Endometrial microvascular endothelial cells (primary cell): ENCODE results near the gene EFNB1. TPM values are rescaled to one million over a fixed set of nuclear protein-coding genes. Genes with fewer than 3 reads are reported as not detected.

Experiments used
- in situ Hi-C: cut with HindIII; loops from 2 replicates; pipeline ENCODE4 v1.10.0; 2017; ENCODE audit warnings: low sequenced_read_pairs, low pct_unique_long_range_greater_than_20kb; ENCODE audit errors: inconsistent ontology term
- total RNA-seq: library from RNA; depleted of rRNA; stranded (reverse); fragments of >200 nt; gene quantifications from one replicate; pipeline ENCODE4 v1.2.3, GENCODE V29; 2015; ENCODE audit errors: inconsistent ontology term

Gene EFNB1
- total RNA-seq, 1 donor from 2014 or later: 123 TPM

DNA sequence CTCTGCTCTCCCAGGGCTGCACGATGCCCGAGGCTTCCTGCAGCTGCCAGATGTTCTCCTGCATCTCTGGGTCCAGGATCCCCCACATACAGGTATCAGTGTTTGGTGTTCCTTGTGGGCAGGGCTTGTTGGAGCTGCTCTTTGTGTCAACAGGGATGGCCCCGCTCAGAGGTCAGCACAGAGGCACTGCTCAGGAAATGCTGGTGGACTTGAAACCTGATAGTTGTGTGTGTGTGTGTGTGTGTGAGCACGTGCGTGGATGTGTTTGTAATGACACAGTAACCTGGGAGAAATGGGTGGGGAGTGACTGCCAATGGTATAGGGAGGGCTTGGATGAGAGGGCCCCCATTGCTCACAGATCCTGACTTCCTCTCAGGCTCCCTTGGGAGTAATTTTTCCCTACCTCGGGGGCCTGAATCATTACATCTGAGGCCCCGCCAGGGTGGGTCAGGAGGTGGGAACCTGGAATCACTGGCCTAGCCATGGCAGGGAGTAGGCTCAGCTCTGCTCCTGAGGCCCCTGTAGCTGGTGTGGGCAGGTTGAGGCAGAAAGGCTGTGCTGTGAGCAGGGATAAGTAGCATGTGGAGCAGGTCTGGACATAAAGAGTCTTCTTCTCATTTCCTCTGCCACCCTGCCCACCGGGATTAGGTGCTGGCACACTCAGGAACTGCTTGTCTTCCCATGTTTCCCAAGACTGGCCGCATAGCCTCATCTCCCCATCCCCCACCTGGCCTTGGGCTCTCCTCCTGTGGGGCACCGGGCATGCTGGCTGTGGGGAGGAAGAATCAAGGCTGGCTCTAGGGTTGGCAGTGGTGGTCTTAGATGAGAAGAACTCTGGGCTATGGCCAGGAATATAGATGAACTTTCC lies 2.5 kb upstream of the EFNB1 start:
- in situ Hi-C loops: no loop called here

DNA sequence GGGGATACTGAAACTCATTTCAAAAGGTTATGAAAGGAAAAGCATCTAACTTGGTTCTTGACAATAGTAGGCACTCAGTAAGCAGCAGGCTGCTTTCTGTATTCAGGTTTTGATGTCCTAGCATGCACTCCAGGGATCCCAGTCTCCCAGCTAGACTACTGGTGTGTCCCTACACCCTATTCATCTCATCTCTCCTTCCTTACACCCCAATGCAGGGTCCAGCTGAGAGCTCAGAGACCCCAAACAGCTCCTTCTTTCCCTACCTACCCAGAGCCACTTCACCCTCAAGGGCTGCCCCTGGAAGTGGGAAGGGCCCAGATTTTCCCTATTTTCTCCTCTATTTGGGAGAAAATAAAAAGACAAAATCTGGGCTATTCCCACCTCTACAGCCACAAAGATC lies 1.6 kb upstream of the EFNB1 start:
- in situ Hi-C loops: no loop called here

DNA sequence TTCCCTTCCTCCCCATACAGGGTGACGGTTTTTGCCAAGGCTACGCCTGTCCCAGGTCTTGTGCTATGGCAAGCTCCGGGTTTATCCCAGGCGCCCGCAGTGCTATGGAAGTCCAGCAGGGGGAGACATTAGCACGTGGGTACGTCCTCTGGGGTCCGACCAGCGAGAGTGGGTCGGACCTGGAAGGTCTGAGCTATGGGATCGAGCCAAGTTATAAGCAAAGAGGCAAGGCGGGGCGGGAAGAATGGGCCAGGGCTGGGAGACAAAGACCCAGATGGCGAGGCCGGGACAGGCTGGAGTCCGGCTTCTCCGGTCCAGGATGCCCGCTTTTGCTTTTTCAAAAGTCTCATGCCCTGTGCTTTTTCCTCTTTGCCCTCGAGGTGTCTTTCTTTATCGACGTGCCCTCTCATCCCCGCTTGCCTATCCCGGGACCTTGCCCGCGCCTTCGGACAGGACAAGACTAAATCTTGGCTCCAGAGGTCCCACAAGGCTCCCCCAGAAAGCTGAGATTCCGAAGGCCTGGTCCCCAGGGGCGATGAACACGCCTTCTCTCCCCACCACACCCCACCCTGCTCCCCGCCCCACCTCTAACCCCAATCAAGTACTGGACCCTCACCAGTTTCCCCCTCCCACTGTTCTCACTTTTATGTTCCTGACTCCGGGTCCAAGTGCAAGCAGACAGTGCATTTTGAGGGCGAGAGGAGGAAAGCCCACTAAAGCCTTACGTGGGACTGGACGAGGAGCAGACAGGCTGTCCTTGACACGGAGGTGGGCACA lies 785 bp upstream of the EFNB1 start:
- in situ Hi-C loops: no loop called here

GRCh38 chrX:68829582-68830418 lies 979 bp downstream of the EFNB1 start:
- in situ Hi-C loops: no loop called here

GRCh38 chrX:68830419-68831404 lies 1.9 kb downstream of the EFNB1 start:
- in situ Hi-C loops: no loop called here

GRCh38 chrX:68831405-68832100 lies 2.7 kb downstream of the EFNB1 start:
- in situ Hi-C loops: no loop called here

DNA sequence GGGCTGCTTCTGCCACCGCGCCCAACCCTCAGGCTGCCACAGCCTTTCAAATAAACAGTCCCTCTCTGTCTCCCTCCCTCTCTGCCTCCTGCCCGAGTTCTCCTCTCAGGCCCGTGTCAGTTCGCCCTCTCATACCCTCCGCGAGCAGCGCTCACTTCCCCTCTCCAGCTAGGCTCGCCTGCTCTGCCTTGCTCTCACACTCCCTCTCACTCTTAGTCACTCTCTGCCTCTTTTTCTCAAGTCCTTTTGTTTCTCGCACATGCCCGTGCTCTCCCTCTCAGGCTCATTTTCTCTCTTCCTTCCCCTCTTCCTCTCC lies 3.2 kb downstream of the EFNB1 start:
- in situ Hi-C loops: no loop called here

DNA sequence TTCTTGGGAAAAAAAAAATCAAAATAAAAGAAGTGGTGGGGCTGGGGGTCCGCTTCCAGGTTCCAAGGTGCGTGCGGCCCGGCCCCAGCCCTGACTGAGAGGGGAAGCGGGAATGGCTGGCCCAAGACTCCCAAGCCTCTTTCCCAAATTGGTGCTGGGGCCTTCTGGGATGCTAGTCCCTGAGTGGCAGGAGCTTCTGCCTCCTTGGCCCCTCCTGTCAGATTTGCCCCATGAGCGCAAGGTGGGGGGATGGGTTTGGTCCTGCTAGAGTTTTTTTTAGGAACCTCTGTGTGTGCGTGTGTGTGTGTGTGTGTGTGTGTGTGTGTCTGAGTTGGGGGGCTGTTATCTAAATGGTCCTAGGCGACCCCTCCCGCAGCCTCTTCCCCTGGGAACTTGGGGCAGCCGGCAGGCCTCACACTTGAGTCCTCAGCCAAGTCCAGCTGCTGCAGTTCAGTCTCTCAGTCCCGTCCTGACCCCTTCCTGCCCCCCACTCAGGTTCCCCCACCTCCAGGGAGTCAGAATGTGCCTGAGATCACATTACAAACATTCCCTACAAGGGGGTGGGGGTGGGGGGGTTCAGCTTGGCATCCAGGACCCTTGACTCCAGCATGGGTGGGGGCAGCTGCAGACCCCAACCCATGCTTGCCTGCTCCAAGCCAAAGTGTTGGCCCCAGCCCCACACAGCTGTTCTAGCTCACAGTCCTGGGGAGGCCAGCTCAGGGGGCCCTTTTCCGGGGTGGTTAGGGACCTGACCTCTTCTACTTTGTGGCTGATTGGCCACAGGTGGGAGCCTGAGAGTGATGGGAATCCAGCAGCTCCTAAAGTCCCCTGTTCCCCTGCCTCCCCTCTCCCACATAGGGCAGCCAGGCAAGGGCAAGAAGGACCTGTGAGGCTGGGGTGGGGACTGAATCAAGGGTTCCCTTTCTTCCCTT lies 4.0 kb downstream of the EFNB1 start:
- in situ Hi-C loops: no loop called here

DNA sequence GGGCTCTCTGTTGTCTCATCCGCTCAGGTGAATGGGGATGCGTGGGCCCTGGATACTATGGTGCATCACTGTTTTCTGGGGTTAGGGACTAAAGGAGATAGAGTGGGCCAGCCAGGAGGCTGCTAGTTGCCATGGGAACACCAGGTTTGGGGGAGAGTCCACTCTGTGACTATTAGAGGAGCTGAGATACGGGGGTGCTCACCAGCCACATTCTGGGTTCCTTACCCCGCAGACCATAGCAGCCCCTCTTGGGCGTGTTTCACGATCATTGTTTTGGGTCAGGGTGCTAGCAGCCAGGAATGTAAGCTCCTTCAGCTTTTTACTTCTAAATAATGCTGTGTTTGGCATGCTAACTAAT lies 4.6 kb downstream of the EFNB1 start:
- in situ Hi-C loops: no loop called here

- in situ Hi-C loops: no loop called here
These were observed 5.1 kb downstream of the EFNB1 start for GRCh38 chrX:68833855-68834331.

- in situ Hi-C loops: no loop called here
These were observed 5.7 kb downstream of the EFNB1 start for GRCh38 chrX:68834371-68835103.

GRCh38 chrX:68835104-68835442 lies 6.3 kb downstream of the EFNB1 start:
- in situ Hi-C loops: no loop called here

- in situ Hi-C loops: no loop called here
These were observed 6.6 kb downstream of the EFNB1 start for GRCh38 chrX:68835468-68835867.

DNA sequence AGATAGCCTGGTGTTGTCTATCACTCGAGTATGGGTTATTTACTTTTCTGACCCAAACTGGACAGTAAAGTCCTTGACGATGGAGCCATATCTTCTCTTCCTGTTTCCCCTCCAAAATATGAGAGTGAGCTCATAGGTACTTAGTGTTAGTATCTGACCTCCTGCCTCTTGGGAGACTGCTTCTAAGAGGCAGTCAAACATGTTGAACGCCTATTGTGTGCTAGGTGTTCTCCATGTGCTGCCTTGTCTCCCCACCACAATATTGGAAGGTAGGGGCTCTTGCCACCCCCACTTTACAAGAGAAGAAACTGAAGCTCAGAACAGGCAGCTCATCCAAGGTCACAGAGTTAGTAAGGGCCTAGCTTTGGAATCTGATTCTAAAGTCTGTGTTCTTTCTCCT lies 8.3 kb downstream of the EFNB1 start:
- in situ Hi-C loops: no loop called here

GRCh38 chrX:68838571-68838910 lies 9.7 kb downstream of the EFNB1 start:
- in situ Hi-C loops: no loop called here

- in situ Hi-C loops: no loop called here
These were observed 10.9 kb downstream of the EFNB1 start for GRCh38 chrX:68839771-68840170.
